GM10266 (cell line): ENCODE results near the gene TFR2.
A peak's percentile ranks its signal among the peaks of the same experiment; 100 is the strongest.

ENCODE experiments used
- DNase-seq: peaks from one replicate; pipeline ENCODE4 v3.0.0; 2012; ENCODE audit errors: extremely low spot score
- TF ChIP-seq, protein P1 (sequence below): IDR thresholded peaks from 2 replicates; pipeline ENCODE4 v1.5.1; 2012; ENCODE audit warnings: mild to moderate bottlenecking, low read depth; ENCODE audit not compliant: control insufficient read depth, insufficient read depth; ENCODE audit errors: missing control alignments

TFR2 gene

GRCh38 chr7:100639995-100640516, 1.3 kb downstream of the TFR2 start:
- DNase-seq: no peak
- TF ChIP-seq, protein P1, sequence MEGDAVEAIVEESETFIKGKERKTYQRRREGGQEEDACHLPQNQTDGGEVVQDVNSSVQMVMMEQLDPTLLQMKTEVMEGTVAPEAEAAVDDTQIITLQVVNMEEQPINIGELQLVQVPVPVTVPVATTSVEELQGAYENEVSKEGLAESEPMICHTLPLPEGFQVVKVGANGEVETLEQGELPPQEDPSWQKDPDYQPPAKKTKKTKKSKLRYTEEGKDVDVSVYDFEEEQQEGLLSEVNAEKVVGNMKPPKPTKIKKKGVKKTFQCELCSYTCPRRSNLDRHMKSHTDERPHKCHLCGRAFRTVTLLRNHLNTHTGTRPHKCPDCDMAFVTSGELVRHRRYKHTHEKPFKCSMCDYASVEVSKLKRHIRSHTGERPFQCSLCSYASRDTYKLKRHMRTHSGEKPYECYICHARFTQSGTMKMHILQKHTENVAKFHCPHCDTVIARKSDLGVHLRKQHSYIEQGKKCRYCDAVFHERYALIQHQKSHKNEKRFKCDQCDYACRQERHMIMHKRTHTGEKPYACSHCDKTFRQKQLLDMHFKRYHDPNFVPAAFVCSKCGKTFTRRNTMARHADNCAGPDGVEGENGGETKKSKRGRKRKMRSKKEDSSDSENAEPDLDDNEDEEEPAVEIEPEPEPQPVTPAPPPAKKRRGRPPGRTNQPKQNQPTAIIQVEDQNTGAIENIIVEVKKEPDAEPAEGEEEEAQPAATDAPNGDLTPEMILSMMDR: no peak

GRCh38 chr7:100632951-100633717, 8.2 kb downstream of the TFR2 start:
- TF ChIP-seq, protein P1: peak; percentile 64
- DNase-seq: peak; percentile 87

GRCh38 chr7:100630066-100630465, 11.3 kb downstream of the TFR2 start:
- no peak for DNase-seq
- TF ChIP-seq, protein P1: no peak

GRCh38 chr7:100629117-100629716, 12.1 kb downstream of the TFR2 start:
- TF ChIP-seq, protein P1: peak; percentile 39
- no peak for DNase-seq

DNA sequence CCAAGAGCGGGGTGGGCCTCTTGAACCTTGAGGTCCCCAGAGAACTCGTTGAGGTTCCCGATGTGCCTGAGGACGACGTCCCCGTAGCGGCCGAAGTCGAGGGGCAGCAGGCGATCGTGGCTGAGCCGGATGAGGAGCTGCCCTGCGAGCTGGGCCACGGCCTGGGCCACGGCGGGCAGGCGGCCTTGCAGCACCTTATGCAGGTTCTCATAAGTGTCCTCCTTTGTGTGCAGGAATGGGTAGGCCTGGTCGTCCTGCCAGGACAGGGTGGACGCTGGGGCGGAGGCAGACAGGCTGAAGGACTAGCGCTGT, 14.2 kb downstream of the TFR2 start:
- no peak for DNase-seq

DNA sequence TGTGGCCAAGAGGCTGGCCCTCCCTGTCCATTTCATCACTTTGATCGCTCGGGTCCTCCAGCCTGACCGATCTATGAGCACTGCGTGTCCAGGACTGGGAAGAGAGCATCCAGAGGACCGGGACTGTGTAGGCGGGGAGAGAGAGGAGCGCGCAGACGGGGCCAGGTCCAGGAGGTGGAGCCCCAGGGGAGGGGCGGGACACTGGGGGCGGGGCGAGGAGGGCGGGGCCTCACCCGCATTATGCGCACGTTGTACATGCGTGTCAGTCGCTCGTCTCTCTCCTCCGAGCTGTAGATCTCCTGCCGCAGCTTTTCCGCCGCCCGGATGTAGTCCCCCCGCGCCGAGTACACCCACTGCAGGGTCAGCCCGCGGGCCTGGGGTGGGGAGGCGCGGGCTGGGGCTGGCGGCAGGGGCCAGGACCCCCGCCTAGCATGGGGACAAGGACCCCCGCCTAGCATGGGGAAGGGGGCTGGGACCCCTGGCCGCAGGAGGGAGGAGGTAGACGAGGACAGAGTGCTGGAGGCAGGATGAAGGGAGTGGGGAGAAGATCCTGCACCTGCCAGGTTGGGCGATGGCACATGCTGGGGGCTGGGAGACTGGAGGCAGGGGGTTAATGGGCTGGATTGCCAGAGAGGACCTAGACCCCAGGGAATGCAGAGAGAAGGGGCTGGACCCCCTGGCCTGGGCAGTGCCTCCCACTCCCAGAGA, 14.7 kb downstream of the TFR2 start:
- peak; percentile 97 for DNase-seq

More for the DNA sequence above, 14.2 kb downstream of the TFR2 start:
- TF ChIP-seq, protein P1: no peak

More for the DNA sequence above, 14.7 kb downstream of the TFR2 start:
- TF ChIP-seq, protein P1: no peak
